GM13976 (cell line): ENCODE results near the gene KCNQ5.

Experiments
- DNase-seq: peaks from one replicate; pipeline ENCODE4 v3.0.0; 2012; ENCODE audit warnings: low spot score
- in situ Hi-C: fragments of 300-500 bp; cut with MboI; formaldehyde crosslinking; loops from one replicate; pipeline ENCODE4 v1.12.0; 2022; ENCODE audit warnings: low sequenced_read_pairs, mixed read lengths, inconsistent platforms; ENCODE audit not compliant: unreplicated experiment
- TF ChIP-seq, protein P1 (sequence below): IDR thresholded peaks from 2 replicates; pipeline ENCODE4 v1.5.1; 2012; ENCODE audit warnings: borderline replicate concordance, mild to moderate bottlenecking; ENCODE audit not compliant: insufficient read depth; ENCODE audit errors: extremely low read depth, missing control alignments, control extremely low read depth

Gene KCNQ5

GRCh38 chr6:72959821-72960220 lies 338.0 kb downstream of the KCNQ5 start:
- DNase-seq = no peak
- in situ Hi-C loops = no loop called here
- TF ChIP-seq, protein P1, sequence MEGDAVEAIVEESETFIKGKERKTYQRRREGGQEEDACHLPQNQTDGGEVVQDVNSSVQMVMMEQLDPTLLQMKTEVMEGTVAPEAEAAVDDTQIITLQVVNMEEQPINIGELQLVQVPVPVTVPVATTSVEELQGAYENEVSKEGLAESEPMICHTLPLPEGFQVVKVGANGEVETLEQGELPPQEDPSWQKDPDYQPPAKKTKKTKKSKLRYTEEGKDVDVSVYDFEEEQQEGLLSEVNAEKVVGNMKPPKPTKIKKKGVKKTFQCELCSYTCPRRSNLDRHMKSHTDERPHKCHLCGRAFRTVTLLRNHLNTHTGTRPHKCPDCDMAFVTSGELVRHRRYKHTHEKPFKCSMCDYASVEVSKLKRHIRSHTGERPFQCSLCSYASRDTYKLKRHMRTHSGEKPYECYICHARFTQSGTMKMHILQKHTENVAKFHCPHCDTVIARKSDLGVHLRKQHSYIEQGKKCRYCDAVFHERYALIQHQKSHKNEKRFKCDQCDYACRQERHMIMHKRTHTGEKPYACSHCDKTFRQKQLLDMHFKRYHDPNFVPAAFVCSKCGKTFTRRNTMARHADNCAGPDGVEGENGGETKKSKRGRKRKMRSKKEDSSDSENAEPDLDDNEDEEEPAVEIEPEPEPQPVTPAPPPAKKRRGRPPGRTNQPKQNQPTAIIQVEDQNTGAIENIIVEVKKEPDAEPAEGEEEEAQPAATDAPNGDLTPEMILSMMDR = no peak

DNA sequence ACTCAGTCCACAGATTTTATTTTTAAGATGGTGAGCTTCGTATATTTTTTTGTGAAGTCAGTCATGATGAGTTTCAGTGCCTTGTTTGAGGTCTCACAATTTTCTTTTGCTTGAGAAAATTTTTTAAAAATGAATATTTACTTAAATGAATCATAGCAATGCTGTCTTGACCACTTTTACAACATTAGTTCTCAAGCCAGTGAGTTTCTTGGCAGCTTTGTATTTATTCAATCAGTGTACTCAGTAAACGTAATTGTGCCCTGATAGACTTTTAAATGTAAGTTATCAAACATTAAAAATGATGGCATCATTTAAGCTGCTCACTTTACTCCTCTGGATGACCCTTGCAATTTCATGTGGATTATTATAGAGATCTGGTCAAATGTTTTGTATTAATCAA lies 342.1 kb downstream of the KCNQ5 start:
- DNase-seq = no peak
- TF ChIP-seq, protein P1 = no peak
- in situ Hi-C loops = no loop called here

- no peak for DNase-seq
- in situ Hi-C loops = no loop called here
- TF ChIP-seq, protein P1 = no peak
These were observed 344.9 kb downstream of the KCNQ5 start for GRCh38 chr6:72966628-72967280.

DNA sequence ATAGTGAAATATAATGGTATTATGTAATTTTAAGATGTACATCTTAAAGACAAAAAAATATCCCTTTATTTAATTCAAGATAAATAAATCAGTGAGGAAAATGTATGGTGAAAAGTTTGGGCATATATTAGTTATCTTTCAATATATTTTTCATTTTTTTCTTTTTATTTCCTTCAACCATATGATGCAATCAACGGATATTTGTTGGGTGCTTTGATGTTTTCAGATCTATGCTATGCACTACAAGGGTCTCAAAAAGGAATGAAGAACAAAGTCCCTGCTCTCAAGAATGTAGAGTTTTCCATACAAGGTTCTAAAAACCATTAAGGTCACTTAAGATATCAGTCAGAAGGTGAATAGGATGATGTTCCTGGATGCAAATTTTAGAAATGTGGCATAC lies 345.5 kb downstream of the KCNQ5 start:
- TF ChIP-seq, protein P1 = no peak
- no peak for DNase-seq
- in situ Hi-C loops = no loop called here

DNA sequence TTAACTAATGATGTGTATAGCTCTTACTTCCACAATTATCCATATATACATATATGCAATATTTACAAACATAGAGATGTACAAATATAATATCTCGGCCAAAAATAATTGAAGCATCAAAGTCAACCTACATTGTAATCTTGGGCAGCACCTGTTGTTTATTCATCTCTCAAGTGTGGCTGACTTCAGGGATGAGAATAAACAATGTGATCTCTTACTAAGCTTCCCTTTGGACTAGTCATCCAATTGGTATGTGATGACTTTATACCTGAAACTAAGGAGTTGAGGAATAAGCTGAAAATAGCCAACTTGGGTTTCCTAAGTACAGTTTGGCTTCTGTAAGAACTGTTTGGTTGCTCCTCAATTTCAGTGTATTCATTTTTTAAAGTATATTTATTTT lies 346.8 kb downstream of the KCNQ5 start:
- no peak for DNase-seq
- TF ChIP-seq, protein P1 = no peak
- in situ Hi-C loops = no loop called here

- no peak for DNase-seq
- TF ChIP-seq, protein P1 = no peak
- in situ Hi-C loops = no loop called here
These were observed 347.8 kb downstream of the KCNQ5 start for GRCh38 chr6:72969666-72970065.
